GM12878 (cell line): Measurements from ENCODE around the gene MB21D2.

Experiments
- BHLHE40 ChIP-seq, 2 experiments: fragments of 450-650 bp in 1 of 2; IDR thresholded peaks; 2 replicates each; pipeline ENCODE4 v1.6.1; 2011 to 2017; ENCODE audit warnings: low read depth in 2 of 2, borderline replicate concordance in 1 of 2, improper control_type of control experiment in 1 of 2, low read length in 1 of 2, mild to moderate bottlenecking in 1 of 2
- NFIC ChIP-seq: IDR thresholded peaks from 2 replicates; pipeline ENCODE4 v1.6.1; 2012; ENCODE audit warnings: low read depth, mild to moderate bottlenecking, inconsistent platforms, low read length, moderate library complexity
- PKNOX1 ChIP-seq: fragments of 450-650 bp; IDR thresholded peaks from 2 replicates; pipeline ENCODE4 v1.6.1; 2016; ENCODE audit warnings: mild to moderate bottlenecking
- TF ChIP-seq, protein P1 (sequence below), 3 experiments: IDR thresholded peaks in 2 of 3; conservative IDR thresholded peaks in 1 of 3; 2 replicates each; pipeline ENCODE4 v1.5.1; 2011; ENCODE audit warnings: low read depth in 3 of 3, low read length in 3 of 3, mild to moderate bottlenecking in 3 of 3, control low read depth in 2 of 3, moderate library complexity in 2 of 3, inconsistent platforms in 1 of 3, mixed read lengths in 1 of 3; ENCODE audit not compliant: control insufficient read depth in 2 of 3, insufficient read depth in 1 of 3; ENCODE audit errors: extremely low read depth in 1 of 3

DNA sequence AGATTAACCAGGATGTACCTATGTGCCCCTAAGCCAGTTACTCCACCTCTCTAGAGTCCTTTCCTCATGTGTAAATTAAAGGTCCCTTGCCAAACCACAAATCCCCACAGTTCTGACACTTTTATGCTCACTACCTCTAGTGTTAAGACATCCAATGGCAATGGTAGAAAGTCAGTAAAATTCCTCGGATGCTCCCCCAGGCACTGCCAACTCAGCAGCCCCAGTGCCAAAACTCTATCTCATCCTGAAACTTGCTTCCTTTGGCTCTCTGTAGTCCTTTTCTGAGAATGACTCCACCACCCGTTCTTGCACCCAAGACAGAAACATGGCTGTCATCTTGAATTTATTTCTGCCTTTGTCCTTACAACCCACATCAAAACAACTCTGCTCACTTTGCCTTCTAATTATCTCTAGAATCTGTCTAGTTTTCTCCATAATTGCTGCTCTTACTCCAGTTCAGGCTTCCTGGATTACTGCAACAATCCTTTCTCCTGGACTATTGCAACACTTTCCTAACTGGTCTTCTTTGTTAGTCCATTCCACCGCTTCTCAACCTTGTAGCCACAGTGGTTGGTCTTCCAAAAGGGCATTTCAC lies 41.6 kb downstream of the MB21D2 start:
- TF ChIP-seq BHLHE40 (IDR thresholded peaks at IDR 0.05; ENCODE audit: borderline replicate concordance in 1 of 2, low read depth in 2 of 2, low read length in 1 of 2) (no peak), PKNOX1 (no peak), NFIC (no peak)
- TF ChIP-seq, protein P1, sequence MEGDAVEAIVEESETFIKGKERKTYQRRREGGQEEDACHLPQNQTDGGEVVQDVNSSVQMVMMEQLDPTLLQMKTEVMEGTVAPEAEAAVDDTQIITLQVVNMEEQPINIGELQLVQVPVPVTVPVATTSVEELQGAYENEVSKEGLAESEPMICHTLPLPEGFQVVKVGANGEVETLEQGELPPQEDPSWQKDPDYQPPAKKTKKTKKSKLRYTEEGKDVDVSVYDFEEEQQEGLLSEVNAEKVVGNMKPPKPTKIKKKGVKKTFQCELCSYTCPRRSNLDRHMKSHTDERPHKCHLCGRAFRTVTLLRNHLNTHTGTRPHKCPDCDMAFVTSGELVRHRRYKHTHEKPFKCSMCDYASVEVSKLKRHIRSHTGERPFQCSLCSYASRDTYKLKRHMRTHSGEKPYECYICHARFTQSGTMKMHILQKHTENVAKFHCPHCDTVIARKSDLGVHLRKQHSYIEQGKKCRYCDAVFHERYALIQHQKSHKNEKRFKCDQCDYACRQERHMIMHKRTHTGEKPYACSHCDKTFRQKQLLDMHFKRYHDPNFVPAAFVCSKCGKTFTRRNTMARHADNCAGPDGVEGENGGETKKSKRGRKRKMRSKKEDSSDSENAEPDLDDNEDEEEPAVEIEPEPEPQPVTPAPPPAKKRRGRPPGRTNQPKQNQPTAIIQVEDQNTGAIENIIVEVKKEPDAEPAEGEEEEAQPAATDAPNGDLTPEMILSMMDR (IDR thresholded peaks at IDR 0.05 in 2 of 3, conservative IDR thresholded peaks at IDR 0.05 in 1 of 3; ENCODE audit: control insufficient read depth in 2 of 3, extremely low read depth in 1 of 3, insufficient read depth in 1 of 3, low read depth in 3 of 3, low read length in 3 of 3): no peak
